ENCODE data around the gene RAD23A.

DNA sequence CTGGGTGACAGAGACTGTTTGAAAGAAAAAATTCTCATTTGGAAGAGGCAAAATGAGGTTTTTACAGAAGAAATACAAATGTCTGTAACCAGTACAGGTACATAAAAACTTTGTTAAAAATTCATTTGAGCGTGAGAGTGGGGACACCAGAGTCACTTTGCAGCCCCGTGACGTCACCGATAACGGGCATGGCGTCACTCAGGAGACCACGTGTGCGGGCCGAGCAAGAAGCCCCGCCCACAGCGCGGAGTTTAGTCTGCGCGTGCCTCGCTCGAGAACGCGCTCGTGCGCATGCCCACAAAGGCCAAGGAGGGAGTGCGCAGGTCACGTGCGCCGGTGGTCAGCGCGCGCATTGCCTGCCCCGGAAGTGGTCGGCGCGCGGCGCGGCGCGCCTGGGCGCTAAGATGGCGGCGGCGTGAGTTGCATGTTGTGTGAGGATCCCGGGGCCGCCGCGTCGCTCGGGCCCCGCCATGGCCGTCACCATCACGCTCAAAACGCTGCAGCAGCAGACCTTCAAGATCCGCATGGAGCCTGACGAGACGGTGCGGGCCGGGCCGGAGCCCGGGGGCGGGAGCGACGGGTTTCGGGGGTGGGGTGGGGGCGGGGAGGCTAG, at the start of gene RAD23A:
- TF ChIP-seq CTCF (IDR thresholded peaks at IDR 0.05) (peak in 2 of 6 experiments; percentile 23 to 30), POLR2A (IDR thresholded peaks at IDR 0.05) (peak; percentile 71 to 80)
